Suprapubic skin (tissue), 4 donors: Measurements from ENCODE around the gene FADS6.

Source experiments
- CTCF ChIP-seq, 2 donors: fragments of 200-600 bp in 1 of 2; fragments of 450-650 bp in 1 of 2; sonication (generic) in 1 of 2; IDR thresholded peaks; one replicate each; pipeline ENCODE4 v1.5.1; 2016 to 2019; ENCODE audit warnings: antibody characterized with exemption in 2 of 2, mild to moderate bottlenecking in 1 of 2, moderate library complexity in 1 of 2
- EP300 ChIP-seq: sonication (generic); formaldehyde crosslinking; IDR thresholded peaks from one replicate; pipeline ENCODE4 v1.6.1; 2017; ENCODE audit warnings: antibody characterized with exemption
- POLR2A ChIP-seq, 2 donors: fragments of 450-650 bp; IDR thresholded peaks; one replicate each; pipeline ENCODE4 v1.6.1; 2017; ENCODE audit warnings: antibody characterized with exemption in 2 of 2, mild to moderate bottlenecking in 2 of 2, moderate library complexity in 2 of 2
- POLR2AphosphoS5 ChIP-seq, 3 donors: sonication (generic); formaldehyde crosslinking; IDR thresholded peaks; one replicate each; pipeline ENCODE4 v1.6.1; 2017; ENCODE audit warnings: antibody characterized with exemption in 3 of 3

DNA sequence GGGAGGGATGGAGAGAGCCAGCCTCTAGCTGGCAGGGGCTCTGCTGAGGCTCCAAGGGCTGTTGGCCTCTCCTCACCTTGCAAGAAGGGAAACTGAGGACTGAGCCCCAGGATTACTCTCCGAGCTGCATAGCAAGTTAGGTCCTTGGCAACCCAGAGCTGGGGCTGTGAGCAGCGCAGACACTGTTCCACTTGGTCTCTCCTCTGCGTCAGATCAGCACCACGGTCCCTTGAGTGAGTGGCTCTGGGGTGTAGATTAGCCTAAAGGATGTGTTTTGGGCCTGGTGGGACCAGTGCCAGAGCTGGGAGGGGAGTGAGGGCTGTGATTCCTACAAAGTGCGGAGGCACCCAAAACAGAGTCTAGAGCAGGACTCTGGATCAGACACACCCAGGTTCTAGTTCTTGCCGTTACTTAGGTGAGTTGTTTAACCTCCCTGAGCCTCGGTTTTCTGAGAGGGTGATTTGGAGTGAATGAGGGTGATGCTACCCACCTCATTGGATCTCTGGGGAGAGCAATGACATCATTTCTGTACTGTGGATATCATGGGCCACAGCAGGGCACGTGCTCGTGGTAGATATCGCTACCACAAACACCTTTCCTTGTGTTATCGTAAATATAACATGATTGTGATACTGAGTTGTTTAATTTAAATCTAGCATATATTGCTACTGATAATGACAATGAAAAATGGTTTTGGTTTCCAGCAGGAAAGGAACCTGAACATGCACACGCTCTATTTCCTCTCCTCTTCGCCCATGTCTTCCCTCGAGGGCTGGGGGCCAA lies 8.1 kb upstream of the FADS6 start:
- TF ChIP-seq CTCF (IDR thresholded peaks at IDR 0.05) (no peak), POLR2AphosphoS5 (IDR thresholded peaks at IDR 0.05) (no peak), EP300 (no peak), POLR2A (IDR thresholded peaks at IDR 0.05) (no peak)
